ENCODE measurements around the gene USP7.
"Not testable (repeated sequence)": the region's sequence is repeated elsewhere in the genome, so short reads cannot be mapped to it uniquely, and the experiment has no call there.

Gene USP7

GRCh38 chr16:8972843-8973586 lies 9.3 kb upstream of the USP7 start:
- DNase-seq, result no peak

GRCh38 chr16:8971416-8971815 lies 7.7 kb upstream of the USP7 start:
- no peak for DNase-seq

GRCh38 chr16:8969202-8969897 lies 5.6 kb upstream of the USP7 start:
- not testable (repeated sequence) for DNase-seq

- DNase-seq, result not testable (repeated sequence)
Measured at GRCh38 chr16:8968054-8968453, 4.3 kb upstream of the USP7 start.

GRCh38 chr16:8967132-8967821 lies 3.6 kb upstream of the USP7 start:
- DNase-seq, result no peak

- DNase-seq, result no peak
Measured at GRCh38 chr16:8966817-8967131, 3.1 kb upstream of the USP7 start.

GRCh38 chr16:8964462-8964861 lies 756 bp upstream of the USP7 start:
- DNase-seq, result no peak

GRCh38 chr16:8963010-8963820 lies 491 bp downstream of the USP7 start:
- DNase-seq, result no peak

GRCh38 chr16:8962393-8963009 lies 1.2 kb downstream of the USP7 start:
- no peak for DNase-seq

GRCh38 chr16:8961811-8962390 lies 1.8 kb downstream of the USP7 start:
- DNase-seq, result no peak

- no peak for DNase-seq
Measured at GRCh38 chr16:8960788-8961109, 3.0 kb downstream of the USP7 start.

GRCh38 chr16:8959921-8960787 lies 3.6 kb downstream of the USP7 start:
- DNase-seq, result no peak

- DNase-seq, result no peak
Measured at GRCh38 chr16:8958344-8959167, 5.2 kb downstream of the USP7 start.

GRCh38 chr16:8957509-8958157 lies 6.1 kb downstream of the USP7 start:
- DNase-seq, result no peak

GRCh38 chr16:8957063-8957397 lies 6.7 kb downstream of the USP7 start:
- no peak for DNase-seq

- no peak for DNase-seq
Measured at GRCh38 chr16:8956265-8957062, 7.2 kb downstream of the USP7 start.

GRCh38 chr16:8955828-8956227 lies 7.9 kb downstream of the USP7 start:
- DNase-seq, result no peak

GRCh38 chr16:8953064-8953463 lies 10.6 kb downstream of the USP7 start:
- no peak for DNase-seq

GRCh38 chr16:8952281-8952751 lies 11.4 kb downstream of the USP7 start:
- no peak for DNase-seq
